Naive thymus-derived CD4-positive, alpha-beta T cell (primary cell): ENCODE results near the gene SPEM3. TPM values are rescaled to one million over a fixed set of nuclear protein-coding genes. Genes with fewer than 3 reads are reported as not detected.

Source experiments
- ATAC-seq: fragments of 150-1000 bp; cut with Tn5 transposase; 2 replicates; pipeline ENCODE4 v1.10.0; 2021; ENCODE audit warnings: mild to moderate bottlenecking, moderate library complexity
- CTCF ChIA-PET: fragments of 350-600 bp; sonication (Branson Sonifier 250); formaldehyde crosslinking; loops from one replicate; lab custom pipeline; 2021; ENCODE audit warnings: antibody characterized with exemption; lab: Charles Lee
- POLR2A ChIA-PET: fragments of 350-600 bp; sonication (Branson Sonifier 250); formaldehyde crosslinking; loops from one replicate; lab custom pipeline; 2021; ENCODE audit warnings: antibody characterized with exemption, inconsistent platforms; lab: Charles Lee
- DNase-seq, 9 donors: peaks; one replicate each; pipeline versions ENCODE4 v3.0.0 to v3.0.0-alpha.2; 2020 to 2022; ENCODE audit warnings: mixed read lengths in 1 of 9
- H3K27ac ChIP-seq: one replicate; pipeline ENCODE4 v1.7.0; 2013; ENCODE audit warnings: mild to moderate bottlenecking, low read depth, low read length, moderate library complexity
- H3K27me3 ChIP-seq, 2 donors: one replicate each; pipeline ENCODE4 v1.7.0; 2013; ENCODE audit warnings: low read length in 2 of 2, mild to moderate bottlenecking in 2 of 2, moderate library complexity in 2 of 2; ENCODE audit not compliant: control insufficient read depth in 2 of 2, insufficient read depth in 2 of 2
- H3K36me3 ChIP-seq, 3 experiments: 1 replicate in 2 of 3; 2 replicates in 1 of 3; pipeline ENCODE4 v1.7.0; 2013; ENCODE audit warnings: low read length in 3 of 3, mild to moderate bottlenecking in 3 of 3, moderate library complexity in 1 of 3; ENCODE audit not compliant: insufficient read depth in 3 of 3, control insufficient read depth in 2 of 3
- H3K4me1 ChIP-seq, 2 donors: one replicate each; pipeline ENCODE4 v1.7.0; 2013; ENCODE audit warnings: low read length in 2 of 2, mild to moderate bottlenecking in 2 of 2, moderate library complexity in 1 of 2; ENCODE audit not compliant: control insufficient read depth in 2 of 2, insufficient read depth in 2 of 2
- H3K4me3 ChIP-seq: 2 replicates; pipeline ENCODE4 v1.7.0; 2013; ENCODE audit warnings: mild to moderate bottlenecking, low read length
- H3K9me3 ChIP-seq, 3 experiments: 1 replicate in 2 of 3; 2 replicates in 1 of 3; pipeline ENCODE4 v1.7.0; 2013; ENCODE audit warnings: low read length in 3 of 3; ENCODE audit not compliant: control insufficient read depth in 2 of 3
- H3K27ac Mint-ChIP-seq, 9 donors: one replicate each; pipeline ENCODE4 v1.8.0; 2020 to 2022; ENCODE audit warnings: mixed read lengths in 9 of 9, mild to moderate bottlenecking in 8 of 9, moderate library complexity in 5 of 9, inconsistent platforms in 2 of 9
- H3K27me3 Mint-ChIP-seq, 5 donors: one replicate each; pipeline ENCODE4 v1.8.0; 2021 to 2022; ENCODE audit warnings: mixed read lengths in 5 of 5, mild to moderate bottlenecking in 1 of 5
- H3K36me3 Mint-ChIP-seq, 5 donors: one replicate each; pipeline ENCODE4 v1.8.0; 2020 to 2022; ENCODE audit warnings: mixed read lengths in 5 of 5, mild to moderate bottlenecking in 3 of 5, inconsistent platforms in 1 of 5
- H3K4me1 Mint-ChIP-seq, 7 donors: one replicate each; pipeline ENCODE4 v1.8.0; 2020 to 2022; ENCODE audit warnings: mixed read lengths in 7 of 7, mild to moderate bottlenecking in 3 of 7, inconsistent platforms in 1 of 7
- H3K4me3 Mint-ChIP-seq, 10 donors: one replicate each; pipeline ENCODE4 v1.8.0; 2020 to 2022; ENCODE audit warnings: mild to moderate bottlenecking in 10 of 10, mixed read lengths in 10 of 10, moderate library complexity in 6 of 10, inconsistent platforms in 2 of 10
- H3K9me3 Mint-ChIP-seq, 11 donors: one replicate each; pipeline ENCODE4 v1.8.0; 2020 to 2022; ENCODE audit warnings: mixed read lengths in 11 of 11, mild to moderate bottlenecking in 4 of 11, inconsistent platforms in 1 of 11, moderate library complexity in 1 of 11
- intact Hi-C, 2 donors: fragments of 100-400 bp; cut with micrococcal nuclease; formaldehyde crosslinking; loops; one replicate each; pipeline ENCODE4 v1.15.1; 2023
- polyA plus RNA-seq, 2 donors: library from polyadenylated mRNA; unstranded; fragments of 300-500 nt; fragmentation: Illumina TruSeq; gene quantifications; one replicate each; pipeline ENCODE4 v1.2.3, GENCODE V29; 2021
- total RNA-seq, 6 experiments: library from RNA in 5 of 6; stranded (reverse) in 5 of 6; gene quantifications; 1 replicate in 5 of 6; 2 replicates in 1 of 6; pipeline ENCODE4 v1.2.3 and lab custom pipeline; 2021 to 2026

Gene SPEM3
- total and polyA plus RNA-seq, 7 experiments from 2014 or later: not detected

GRCh38 chr17:7429722-7430121 is 1.1 kb downstream of the SPEM3 start:
- ChIA-PET POLR2A (no interaction called here), CTCF (no interaction called here)
- Histone ChIP-seq H3K27ac (no peak overlapping the region), H3K4me1 (no peaks in the 10 kb centered on the region), H3K27me3 (no peaks in the 10 kb centered on the region), H3K9me3 (no peaks in the 10 kb centered on the region), H3K36me3 (no peaks in the 10 kb centered on the region), H3K4me3 (no peak overlapping the region)
- Mint-ChIP-seq H3K27ac (no peak overlapping the region), H3K4me1 (peaks cover 0 to 3% (median 0%) of the 10 kb centered on the region in 7 donors), H3K36me3 (no peaks in the 10 kb centered on the region), H3K4me3 (no peak overlapping the region), H3K27me3 (peaks cover 0 to 3% (median 0%) of the 10 kb centered on the region in 5 donors), H3K9me3 (peaks cover 0 to 2% (median 0%) of the 10 kb centered on the region in 11 donors)
- ATAC-seq: peak; percentile 29
- DNase-seq: no peak
- intact Hi-C loops: loop anchor here in 1 of 2 donors (10.0 kb wide), 1 partner anchor 415 kb away; the partner anchor contains the start of gene RNASEK

DNA sequence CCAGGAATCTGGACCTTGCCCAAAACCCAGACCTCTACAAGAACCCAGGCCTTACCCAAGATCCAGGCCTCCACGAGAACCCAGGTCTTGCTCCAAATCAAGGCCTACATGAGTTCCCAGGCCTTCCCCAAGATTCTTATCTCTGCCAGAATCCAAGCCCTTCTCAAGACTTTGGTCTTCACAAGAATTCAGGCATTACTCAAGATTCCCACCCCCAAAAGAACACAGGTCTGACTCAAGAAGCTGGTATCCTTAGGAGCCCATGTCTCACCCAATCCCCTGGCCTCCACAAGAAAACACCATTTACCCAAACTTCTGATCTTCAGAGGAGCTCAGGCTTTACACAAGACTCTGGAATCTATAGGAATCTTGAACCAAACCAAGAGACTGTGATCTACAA is 2.6 kb downstream of the SPEM3 start:
- Histone ChIP-seq H3K27ac (no peak overlapping the region), H3K36me3 (no peaks in the 10 kb centered on the region), H3K4me1 (peaks cover 3 to 4% of the 10 kb centered on the region in 2 donors), H3K4me3 (no peak overlapping the region), H3K9me3 (no peaks in the 10 kb centered on the region), H3K27me3 (no peaks in the 10 kb centered on the region)
- peaks cover 0 to 2% (median 0%) of the 10 kb centered on the region in 5 donors for H3K27me3 Mint-ChIP-seq
- ATAC-seq (no peak), DNase-seq (no peak)
- no peak overlapping the region for H3K4me3 Mint-ChIP-seq
- intact Hi-C loops: loop anchor here in 1 of 2 donors (10.0 kb wide), 1 partner anchor 416 kb away; the partner anchor contains the start of gene RNASEK
- ChIA-PET CTCF (interaction anchor here (1.0 kb wide), 1 partner anchor 51 kb away, joined by 3 read pairs; no protein-coding TSS in a partner anchor), POLR2A (interaction anchor here (1.2 to 1.6 kb wide), 2 partner anchors 22 to 75 kb away, joined by 3 to 5 read pairs; no protein-coding TSS in a partner anchor)
- no peak overlapping the region for H3K27ac Mint-ChIP-seq
- H3K9me3 Mint-ChIP-seq: peaks cover 0 to 4% (median 0%) of the 10 kb centered on the region in 11 donors
- peaks cover 7 to 12% (median 8%) of the 10 kb centered on the region in 7 donors for H3K4me1 Mint-ChIP-seq
- no peaks in the 10 kb centered on the region for H3K36me3 Mint-ChIP-seq

DNA sequence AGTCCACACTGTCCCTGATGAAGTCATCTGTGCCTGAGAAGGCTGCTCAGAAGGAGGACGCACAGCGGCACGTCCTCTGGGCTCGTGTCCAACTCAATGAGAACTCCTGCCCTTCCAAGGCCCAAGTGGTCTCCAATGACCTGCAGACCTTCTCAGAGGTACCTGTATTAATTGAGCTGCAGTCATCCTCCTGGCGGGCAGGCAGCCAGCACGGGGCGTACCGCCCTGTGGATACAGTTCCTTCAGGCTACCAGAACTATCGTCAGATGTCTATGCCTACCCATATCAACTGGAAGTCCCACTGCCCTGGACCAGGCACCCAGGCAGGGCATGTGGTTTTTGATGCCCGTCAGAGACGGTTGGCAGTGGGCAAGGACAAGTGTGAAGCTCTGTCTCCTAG is 3.6 kb downstream of the SPEM3 start:
- H3K27ac ChIP-seq: no peak overlapping the region
- peaks cover 7 to 20% (median 13%) of the 10 kb centered on the region in 7 donors for H3K4me1 Mint-ChIP-seq
- no peak overlapping the region for H3K4me3 ChIP-seq
- ChIA-PET POLR2A (interaction anchor here (1.2 to 1.6 kb wide), 2 partner anchors 23 to 76 kb away, joined by 3 to 5 read pairs; no protein-coding TSS in a partner anchor), CTCF (no interaction called here)
- no peaks in the 10 kb centered on the region for H3K27me3 ChIP-seq
- H3K4me1 ChIP-seq: peaks cover 9 to 13% of the 10 kb centered on the region in 2 donors
- DNase-seq: no peak
- H3K36me3 ChIP-seq: no peaks in the 10 kb centered on the region
- peaks cover 0 to 2% (median 0%) of the 10 kb centered on the region in 11 donors for H3K9me3 Mint-ChIP-seq
- no peak overlapping the region for H3K4me3 Mint-ChIP-seq
- no peaks in the 10 kb centered on the region for H3K36me3 Mint-ChIP-seq
- ATAC-seq: no peak
- intact Hi-C loops: loop anchor here in 1 of 2 donors (10.0 kb wide), 1 partner anchor 417 kb away; the partner anchor contains the start of gene RNASEK
- H3K27me3 Mint-ChIP-seq: peaks cover 0 to 2% (median 0%) of the 10 kb centered on the region in 5 donors
- peak overlapping the region in 1 of 9 donors; percentile 38 for H3K27ac Mint-ChIP-seq
- no peaks in the 10 kb centered on the region for H3K9me3 ChIP-seq

- DNase-seq: peak in 3 of 9 donors; percentile 50 to 74 (median 53)
- intact Hi-C loops: loop anchor here (1.0 to 10.0 kb wide), 24 partner anchors 19 to 451 kb away; partner anchors contain the start of genes EIF5A (in 2 of the 2), ELP5 (in 2 of the 2), NEURL4 (in 2 of the 2) and PHF23 (in 2 of the 2)
- Mint-ChIP-seq H3K36me3 (peaks cover 0 to 11% (median 0%) of the 10 kb centered on the region in 5 donors), H3K9me3 (peaks cover 0 to 3% (median 0%) of the 10 kb centered on the region in 11 donors), H3K27ac (peak overlapping the region; percentile 89 to 97 (median 95)), H3K4me3 (peak overlapping the region; percentile 86 to 96 (median 94)), H3K27me3 (peaks cover 16 to 20% (median 17%) of the 10 kb centered on the region in 5 donors), H3K4me1 (peaks cover 28 to 47% (median 37%) of the 10 kb centered on the region in 7 donors)
- H3K9me3 ChIP-seq: no peaks in the 10 kb centered on the region
- H3K36me3 ChIP-seq: no peaks in the 10 kb centered on the region
- POLR2A ChIA-PET: interaction anchor here (0.6 to 5.3 kb wide), 40 partner anchors 10 to 390 kb away, joined by 3 to 116 read pairs (median 8); partner anchors contain the start of genes ACAP1, CHRNB1, EIF5A and FXR2
- CTCF ChIA-PET: interaction anchor here (0.6 to 5.2 kb wide), 29 partner anchors 14 to 252 kb away, joined by 3 to 67 read pairs (median 7); partner anchors contain the start of genes ACAP1, KCTD11, MPDU1 and NEURL4
- ATAC-seq: peak; percentile 44
- peak overlapping the region; percentile 83 for H3K27ac ChIP-seq
- peak overlapping the region; percentile 65 for H3K4me3 ChIP-seq
- peaks cover 16 to 45% of the 10 kb centered on the region in 2 donors for H3K4me1 ChIP-seq
- H3K27me3 ChIP-seq: peaks cover 6 to 9% of the 10 kb centered on the region in 2 donors
Observed at GRCh38 chr17:7435676-7436555, 7.3 kb downstream of the SPEM3 start.

DNA sequence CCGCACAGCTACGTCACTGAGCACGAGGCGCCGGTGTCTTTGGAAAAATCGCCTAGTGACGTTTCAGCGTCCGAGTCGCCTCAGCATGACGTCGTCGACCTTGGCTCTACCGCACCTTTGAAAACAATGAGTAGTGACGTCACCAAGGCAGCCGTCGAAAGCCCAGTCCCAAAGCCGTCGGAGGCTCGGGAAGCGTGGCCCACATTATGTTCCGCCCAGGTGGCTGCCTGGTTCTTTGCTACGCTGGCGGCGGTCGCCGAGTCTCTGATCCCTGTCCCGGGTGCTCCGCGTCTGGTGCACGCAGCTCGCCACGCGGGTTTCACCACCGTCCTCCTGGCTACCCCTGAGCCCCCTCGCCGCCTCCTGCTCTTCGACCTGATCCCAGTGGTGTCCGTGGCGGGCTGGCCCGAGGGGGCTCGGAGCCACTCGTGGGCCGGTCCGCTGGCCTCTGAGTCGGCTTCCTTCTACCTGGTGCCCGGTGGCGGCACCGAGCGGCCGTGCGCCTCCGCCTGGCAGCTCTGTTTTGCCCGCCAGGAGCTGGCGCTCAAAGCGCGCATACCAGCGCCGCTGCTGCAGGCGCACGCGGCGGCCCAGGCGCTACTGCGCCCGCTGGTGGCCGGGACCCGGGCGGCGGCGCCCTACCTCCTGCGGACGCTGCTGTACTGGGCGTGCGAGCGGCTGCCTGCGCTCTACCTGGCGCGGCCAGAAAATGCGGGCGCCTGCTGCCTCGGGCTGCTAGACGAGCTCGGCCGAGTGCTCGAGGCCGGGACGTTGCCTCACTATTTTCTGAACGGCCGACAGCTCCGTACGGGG is 8.1 kb downstream of the SPEM3 start:
- Mint-ChIP-seq H3K27me3 (peaks cover 21 to 28% (median 25%) of the 10 kb centered on the region in 5 donors), H3K9me3 (peaks cover 0 to 3% (median 0%) of the 10 kb centered on the region in 11 donors), H3K36me3 (peaks cover 0 to 12% (median 0%) of the 10 kb centered on the region in 5 donors), H3K27ac (peak overlapping the region; percentile 89 to 97 (median 95)), H3K4me3 (peak overlapping the region; percentile 86 to 96 (median 94)), H3K4me1 (peaks cover 28 to 47% (median 37%) of the 10 kb centered on the region in 7 donors)
- no peaks in the 10 kb centered on the region for H3K9me3 ChIP-seq
- ATAC-seq (peak; percentile 75), DNase-seq (peak; percentile 75 to 87 (median 84))
- peak overlapping the region; percentile 65 for H3K4me3 ChIP-seq
- no peaks in the 10 kb centered on the region for H3K36me3 ChIP-seq
- intact Hi-C loops: loop anchor here (1.0 to 10.0 kb wide), 8 partner anchors 42 to 422 kb away; partner anchors contain the start of genes CTDNEP1 (in 1 of the 2), ELP5 (in 1 of the 2), RNASEK (in 1 of the 2) and SENP3 (in 1 of the 2)
- peak overlapping the region; percentile 83 for H3K27ac ChIP-seq
- peaks cover 12 to 14% of the 10 kb centered on the region in 2 donors for H3K27me3 ChIP-seq
- ChIA-PET POLR2A (interaction anchor here (0.5 to 5.3 kb wide), 35 partner anchors 10 to 250 kb away, joined by 3 to 116 read pairs (median 9); partner anchors contain the start of genes ACAP1, ATP1B2, CHRNB1 and FXR2), CTCF (interaction anchor here (0.6 to 5.2 kb wide), 33 partner anchors 9 to 251 kb away, joined by 3 to 67 read pairs (median 6); partner anchors contain the start of genes ACAP1, CD68, KCTD11 and MPDU1)
- H3K4me1 ChIP-seq: peaks cover 16 to 47% of the 10 kb centered on the region in 2 donors
